A204.1 (cell line): ENCODE measurements around the gene SPTBN2.
"Not testable (repeated sequence)": the region's sequence is repeated elsewhere in the genome, so short reads cannot be mapped to it uniquely, and the experiment has no call there.

Source experiments
- FAIRE-seq: peaks from 2 replicates; lab custom pipeline; 2012; peaks lifted over from hg19 to GRCh38; lab: Jason Lieb, UNC

The SPTBN2 gene

GRCh38 chr11:66728693-66729385, at the start of gene SPTBN2:
SPTBN2 (minus strand) TSS chr11:66729216; CDS start chr11:66721240, 7,976 bp downstream.
- FAIRE-seq: no peak

DNA sequence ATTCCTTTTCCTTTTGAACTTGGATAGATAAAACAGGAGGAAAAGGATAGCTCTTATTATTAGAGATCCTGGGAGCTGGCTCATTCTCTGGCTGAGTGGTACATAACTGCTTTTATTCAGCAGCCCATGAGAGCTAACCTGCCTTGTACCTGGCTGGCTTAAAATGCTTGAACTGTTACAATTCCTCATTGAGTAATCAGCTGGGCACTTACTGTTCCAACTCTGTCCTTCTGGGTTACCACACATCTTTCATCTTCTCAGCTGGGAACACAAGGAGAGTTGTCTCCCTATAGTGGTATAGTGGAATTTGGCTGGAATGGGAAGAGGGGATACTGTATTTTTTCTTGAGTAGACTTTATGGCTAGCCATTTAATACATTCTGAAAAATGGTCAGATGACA, 39.8 kb upstream of the SPTBN2 start:
- FAIRE-seq: no peak

DNA sequence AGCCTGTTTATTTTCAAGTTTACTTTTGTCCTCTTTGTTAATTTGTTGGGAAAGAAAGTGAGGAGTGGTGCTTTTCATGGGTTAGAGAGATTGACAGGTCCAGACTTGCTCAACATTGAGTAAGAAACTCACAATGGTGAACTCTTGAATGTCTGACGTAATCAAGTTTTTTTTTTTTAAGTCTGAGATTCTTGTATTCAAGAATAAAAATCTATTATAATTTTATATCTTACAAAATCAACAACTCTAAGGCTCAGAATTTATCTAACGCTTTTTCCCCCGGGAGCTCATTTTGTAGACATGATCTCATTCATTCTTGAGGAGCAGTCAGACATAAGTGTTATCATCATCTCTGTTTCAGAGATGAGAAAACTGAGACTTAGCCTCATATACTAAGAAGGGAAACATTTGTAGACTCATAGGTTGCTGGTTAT, 39.1 kb upstream of the SPTBN2 start:
- FAIRE-seq: no peak

- no peak for FAIRE-seq
These were observed 38.6 kb upstream of the SPTBN2 start for GRCh38 chr11:66767666-66768065.

- FAIRE-seq: no peak
These were observed 37.7 kb upstream of the SPTBN2 start for GRCh38 chr11:66766681-66767080.

- FAIRE-seq: no peak
These were observed 33.1 kb upstream of the SPTBN2 start for GRCh38 chr11:66762088-66762487.

DNA sequence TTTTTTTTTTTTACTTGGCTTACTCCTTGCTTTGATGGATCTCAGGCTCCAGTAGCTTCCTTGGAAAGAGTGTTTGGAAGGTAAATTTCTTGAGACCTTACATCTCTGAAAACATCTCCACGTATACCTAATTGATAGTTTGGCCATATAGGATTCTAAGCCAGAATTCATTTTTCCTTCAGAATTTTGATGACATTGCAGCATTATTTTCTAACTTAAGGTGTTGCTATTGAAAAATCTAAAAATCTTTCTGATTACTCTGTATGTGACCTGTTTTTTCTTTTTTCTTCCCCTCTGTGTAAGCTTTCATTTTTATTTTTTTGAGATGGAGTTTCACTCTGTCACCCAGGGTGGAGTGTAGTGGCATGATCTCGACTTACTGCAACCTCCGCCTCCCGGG, 23.1 kb upstream of the SPTBN2 start:
- no peak for FAIRE-seq

DNA sequence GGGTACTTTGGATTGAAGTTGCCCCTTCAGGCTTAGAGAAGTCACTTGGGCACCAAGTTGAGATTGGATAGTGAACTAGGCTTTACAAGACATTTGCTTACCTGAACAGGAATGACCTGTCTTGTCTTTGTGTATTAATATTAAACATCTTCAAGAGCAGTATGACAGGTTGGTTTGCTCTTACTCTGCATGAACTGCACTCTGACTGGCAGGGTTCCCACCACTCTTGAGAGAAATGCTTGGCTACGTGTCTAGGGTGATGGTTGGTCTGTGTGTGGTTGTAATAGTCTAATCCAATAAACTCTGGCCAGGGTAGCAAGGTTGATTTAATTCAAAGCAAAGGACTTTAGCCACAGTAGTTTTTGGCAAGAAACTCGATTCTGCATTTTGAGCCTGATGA, 20.1 kb upstream of the SPTBN2 start:
- no peak for FAIRE-seq

DNA sequence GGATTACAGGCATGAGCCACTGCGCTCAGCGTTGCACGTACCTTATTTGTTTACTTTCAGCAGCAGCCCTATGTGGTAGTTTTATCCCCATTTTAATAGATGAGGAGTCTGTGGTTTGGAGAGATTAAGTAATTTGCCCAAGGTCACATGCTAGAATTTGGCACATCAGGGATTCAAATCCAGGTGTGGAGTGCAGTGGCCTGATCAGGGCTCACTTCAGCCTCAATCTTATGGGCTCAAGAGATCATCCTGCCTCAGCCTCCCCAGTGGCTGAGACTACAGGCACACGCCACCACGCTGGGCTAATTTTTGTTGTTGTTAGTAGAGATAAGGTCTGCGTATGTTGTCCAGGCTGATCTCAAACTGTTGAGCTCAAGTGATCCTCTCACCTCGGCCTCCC, 18.5 kb upstream of the SPTBN2 start:
- no peak for FAIRE-seq

DNA sequence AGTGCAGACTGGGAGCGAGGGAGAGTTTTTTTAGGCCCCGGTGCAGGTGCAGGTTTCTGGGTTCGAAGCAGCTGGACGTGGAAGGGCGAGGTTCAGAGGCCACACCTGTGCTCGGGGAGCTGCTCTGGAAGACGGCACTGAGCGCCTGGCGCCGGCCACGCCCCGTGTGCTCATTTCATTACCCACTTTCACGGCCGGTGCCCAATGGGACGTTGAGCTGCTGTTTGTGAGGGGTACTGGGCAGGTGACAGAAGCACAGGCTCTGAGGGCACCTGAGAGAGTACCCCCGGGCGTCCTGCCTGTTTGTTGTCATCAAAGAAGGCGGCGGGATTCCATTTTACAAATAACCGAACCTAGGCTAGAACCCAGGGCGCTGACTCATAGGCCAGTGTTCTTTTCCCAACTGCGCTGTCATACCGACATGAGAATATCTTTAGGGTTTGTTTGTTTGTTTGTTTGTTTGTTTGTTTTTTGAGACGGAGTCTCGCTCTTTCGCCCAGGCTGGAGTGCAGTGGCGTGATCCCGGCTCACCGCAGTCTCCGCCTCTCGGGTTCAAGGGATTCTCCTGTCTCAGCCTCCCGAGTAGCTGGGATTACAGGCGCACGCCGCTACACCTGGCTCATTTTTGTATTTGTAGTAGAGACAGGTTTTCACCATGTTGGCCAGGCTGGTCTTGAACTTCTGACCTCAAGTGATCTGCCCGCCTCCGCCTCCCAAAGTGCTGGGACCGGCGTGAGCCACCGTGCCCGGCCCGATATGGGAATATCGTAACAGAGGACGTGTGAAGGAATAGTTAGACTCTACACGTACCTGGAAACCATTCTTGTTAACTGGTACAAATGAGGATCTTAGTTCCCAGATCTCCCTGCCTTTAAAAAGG, 16.6 kb upstream of the SPTBN2 start:
- no peak for FAIRE-seq

DNA sequence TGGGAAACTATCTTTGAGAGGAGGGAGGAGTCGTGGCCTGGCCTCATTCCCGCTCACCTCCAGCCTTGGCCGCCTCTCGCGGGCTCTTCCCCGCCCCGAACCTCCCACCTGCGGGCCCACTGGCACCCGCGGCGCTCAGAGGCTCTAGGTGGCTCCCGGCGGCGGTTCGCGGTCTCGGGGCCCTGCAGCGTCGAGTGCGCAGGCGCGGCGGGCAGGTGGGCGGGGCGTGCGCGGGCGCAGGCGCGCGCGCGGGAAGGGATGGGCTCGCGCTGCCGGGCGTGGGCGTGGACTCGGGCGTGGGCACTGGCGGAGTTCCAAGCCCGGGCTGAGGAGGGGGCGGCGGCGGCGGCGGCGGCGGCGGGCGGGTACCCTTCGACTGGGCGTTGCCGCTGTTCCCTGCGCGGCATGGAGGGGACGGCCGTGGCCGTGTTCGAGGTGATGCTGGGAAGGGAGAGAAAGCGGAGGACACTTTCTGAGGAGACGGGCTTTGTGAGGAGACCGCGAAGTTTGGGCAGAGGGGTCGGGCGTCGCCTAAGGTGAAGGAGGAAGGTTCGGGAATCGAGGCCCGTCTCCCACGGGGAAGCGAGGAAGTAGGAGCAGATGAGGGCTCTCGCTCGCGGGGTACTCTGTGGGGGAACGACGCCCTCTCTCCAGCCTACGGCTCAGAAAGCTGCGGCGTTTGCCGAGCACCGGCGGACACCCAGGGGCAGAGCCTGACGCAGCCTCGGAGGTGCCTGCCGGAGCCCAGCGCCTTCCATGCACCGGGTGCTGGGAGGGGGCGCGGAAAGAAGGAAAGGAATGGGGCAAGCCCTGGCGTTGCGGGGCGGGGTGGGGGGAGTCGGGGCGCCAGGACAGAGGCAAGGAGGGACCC, 15.7 kb upstream of the SPTBN2 start:
- FAIRE-seq: no peak

DNA sequence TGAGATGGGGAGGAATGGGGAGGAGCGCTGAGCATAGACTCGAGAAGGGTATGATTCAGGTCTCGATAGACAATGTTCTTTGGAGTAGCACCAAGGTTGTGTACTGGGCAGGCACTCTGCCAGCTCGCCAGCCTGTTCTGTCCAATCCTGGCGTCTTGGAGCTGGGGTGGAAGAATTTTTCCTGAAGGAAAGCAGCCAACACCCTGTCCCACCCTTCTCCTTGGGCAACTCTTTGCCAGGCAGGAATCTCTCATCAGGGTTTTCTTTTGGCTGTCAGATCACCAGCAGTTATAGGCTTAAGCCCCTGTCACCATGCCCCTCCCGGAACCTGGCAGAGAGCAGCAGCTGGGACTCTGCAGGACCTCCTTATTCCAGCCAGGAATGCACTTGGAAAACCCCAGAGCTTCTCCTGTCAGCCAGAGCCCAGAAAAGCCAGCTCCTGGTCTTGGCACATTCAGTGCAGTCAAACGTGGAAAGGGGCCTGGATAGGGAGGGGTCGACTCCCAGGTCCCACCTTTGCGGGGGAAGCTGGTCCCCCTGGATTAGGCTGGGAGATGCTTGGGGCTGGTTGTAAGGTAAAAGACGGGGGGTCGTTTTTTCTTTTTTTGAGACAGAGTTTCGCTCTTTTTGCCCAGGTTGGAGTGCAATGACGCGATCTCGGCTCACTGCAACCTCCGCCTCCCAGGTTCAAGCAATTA, 14.4 kb upstream of the SPTBN2 start:
- no peak for FAIRE-seq

- FAIRE-seq: no peak
These were observed 12.1 kb upstream of the SPTBN2 start for GRCh38 chr11:66741153-66741552.

- FAIRE-seq: no peak
These were observed 11.0 kb upstream of the SPTBN2 start for GRCh38 chr11:66739983-66740382.

DNA sequence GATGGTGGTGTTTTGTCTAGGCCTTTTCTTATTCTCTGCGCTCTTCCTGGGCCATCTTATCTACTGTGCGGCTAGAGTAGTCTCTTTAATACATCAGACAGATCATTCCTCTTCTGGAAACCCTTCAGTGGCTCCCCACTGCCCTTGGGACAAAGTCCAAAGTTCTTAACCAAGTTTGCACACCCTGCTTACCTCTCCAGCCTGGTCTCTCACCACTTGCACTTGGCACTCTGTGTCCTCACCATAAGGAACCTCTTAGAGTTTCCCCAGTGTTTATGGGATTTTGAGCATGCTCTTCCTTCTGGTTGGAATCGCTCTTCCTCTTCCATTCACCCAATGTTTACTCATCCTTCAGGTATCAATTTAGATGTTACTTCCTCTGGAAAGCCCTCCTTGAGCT, 5.2 kb upstream of the SPTBN2 start:
- no peak for FAIRE-seq

DNA sequence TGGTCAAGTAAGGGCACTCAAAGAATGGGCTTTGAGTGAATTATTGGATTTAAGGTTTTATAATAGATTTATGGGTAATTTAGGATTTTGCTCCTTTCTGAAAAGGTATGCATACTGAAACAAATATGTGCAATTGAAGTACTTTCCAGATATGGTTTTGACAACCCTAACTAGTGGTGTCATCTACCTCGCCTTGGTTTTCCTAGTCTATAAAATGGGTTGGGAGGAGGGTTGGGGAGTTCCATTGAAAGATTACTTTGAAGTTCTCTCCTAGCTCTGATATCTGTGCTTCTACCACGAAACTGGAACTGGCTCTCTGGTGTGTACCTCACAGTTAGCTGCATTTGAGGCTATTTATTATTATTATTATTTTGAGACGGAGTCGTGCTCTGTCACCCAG, 431 bp upstream of the SPTBN2 start:
- FAIRE-seq: no peak

- FAIRE-seq: no peak
These were observed 851 bp downstream of the SPTBN2 start for GRCh38 chr11:66728038-66728692.

- FAIRE-seq: no peak
These were observed 1.6 kb downstream of the SPTBN2 start for GRCh38 chr11:66727282-66728037.

DNA sequence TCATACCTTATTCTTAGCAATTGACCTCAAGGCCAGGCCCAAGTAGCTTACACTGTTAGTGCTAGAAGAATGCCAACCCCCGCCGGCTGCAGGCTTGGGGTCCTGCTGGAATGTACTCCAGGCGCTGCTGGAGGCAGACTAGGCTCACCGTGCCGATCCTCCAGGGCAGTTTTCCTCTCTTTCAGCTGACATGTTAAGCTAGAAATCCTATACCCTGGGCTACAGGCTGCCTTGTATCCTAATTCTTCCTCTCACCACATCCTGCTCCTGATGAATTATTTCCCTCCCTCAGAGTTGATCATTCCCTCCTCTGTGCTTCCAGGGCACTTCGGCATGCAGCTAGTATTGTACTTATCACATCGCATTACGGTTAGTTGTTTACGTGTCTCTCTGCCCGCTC, 3.4 kb downstream of the SPTBN2 start:
- no peak for FAIRE-seq

DNA sequence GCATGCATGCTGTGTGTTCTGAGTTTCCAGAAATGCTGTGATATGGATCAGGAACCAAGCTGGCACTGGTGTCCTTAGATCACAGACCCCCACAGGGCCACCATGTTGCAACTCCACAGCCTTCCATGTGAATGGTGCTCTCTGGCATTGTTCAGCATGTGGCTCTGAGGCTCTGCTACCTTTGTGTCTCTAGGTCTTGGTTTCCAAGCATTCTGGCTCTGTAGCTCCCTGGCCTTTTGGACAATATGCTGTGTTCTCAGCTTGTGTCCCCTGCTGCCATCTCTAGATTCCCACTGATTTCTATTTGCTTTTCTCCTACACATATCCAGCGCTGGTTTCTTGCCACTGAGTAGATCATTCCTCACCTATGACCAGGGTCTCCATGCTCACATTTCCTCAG, 3.9 kb downstream of the SPTBN2 start:
- no peak for FAIRE-seq

DNA sequence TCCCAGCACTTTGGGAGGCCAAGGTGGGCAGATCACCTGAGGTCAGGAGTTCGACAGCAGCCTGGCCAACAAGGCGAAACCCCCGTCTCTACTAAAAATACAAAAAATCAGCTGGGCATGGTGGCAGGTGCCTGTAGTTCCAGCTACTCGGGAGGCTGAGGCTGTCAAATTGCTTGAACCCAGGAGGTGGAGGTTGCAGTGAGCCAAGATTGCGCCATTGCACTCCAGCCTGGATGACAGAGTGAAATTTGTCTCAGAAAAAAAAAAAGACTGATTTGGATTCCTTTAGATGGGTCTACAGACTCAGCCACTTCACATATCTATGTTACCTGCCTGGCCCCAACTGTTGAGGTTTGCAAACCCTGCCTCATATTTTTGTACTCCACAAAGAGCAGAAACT, 4.8 kb downstream of the SPTBN2 start:
- FAIRE-seq: not testable (repeated sequence)
